Activated naive CD8-positive, alpha-beta T cell treated with anti-CD3 and anti-CD28 coated beads, Interleukin-2, amount 10 ng/mL, durations not matched to agents 7 days and 5 days (primary cell): Measurements from ENCODE around the gene RBCK1. TPM values are rescaled to one million over a fixed set of nuclear protein-coding genes. Genes with fewer than 3 reads are reported as not detected.
A peak's percentile ranks its signal among the peaks of the same experiment; 100 is the strongest.
"Not testable (repeated sequence)": the region's sequence is repeated elsewhere in the genome, so short reads cannot be mapped to it uniquely, and the experiment has no call there.

Experiments
- ATAC-seq: fragments of 150-1000 bp; cut with Tn5 transposase; one replicate; pipeline ENCODE4 v1.10.0; 2021; ENCODE audit warnings: low read depth, moderate library complexity
- POLR2A ChIA-PET: fragments of 350-600 bp; sonication (Branson Sonifier 250); formaldehyde crosslinking; loops from one replicate; lab custom pipeline; 2021; ENCODE audit warnings: antibody characterized with exemption; lab: Charles Lee
- DNase-seq: peaks from one replicate; pipeline ENCODE4 v3.0.0; 2021
- H3K27ac Mint-ChIP-seq: one replicate; pipeline ENCODE4 v1.8.0; 2022; ENCODE audit warnings: mild to moderate bottlenecking, mixed read lengths
- H3K27me3 Mint-ChIP-seq: one replicate; pipeline ENCODE4 v1.8.0; 2022; ENCODE audit warnings: mild to moderate bottlenecking, moderate library complexity, mixed read lengths
- H3K36me3 Mint-ChIP-seq: one replicate; pipeline ENCODE4 v1.8.0; 2021; ENCODE audit warnings: mild to moderate bottlenecking, mixed read lengths
- H3K4me1 Mint-ChIP-seq: one replicate; pipeline ENCODE4 v1.8.0; 2021; ENCODE audit warnings: mixed read lengths
- H3K4me3 Mint-ChIP-seq: one replicate; pipeline ENCODE4 v1.8.0; 2022; ENCODE audit warnings: mild to moderate bottlenecking, moderate library complexity, mixed read lengths
- H3K9me3 Mint-ChIP-seq: one replicate; pipeline ENCODE4 v1.8.0; 2021; ENCODE audit warnings: mixed read lengths
- total RNA-seq, 2 experiments: library from RNA; stranded (reverse); gene quantifications; one replicate each; pipeline ENCODE4 v1.2.3, GENCODE V29; 2021

The RBCK1 gene
- total RNA-seq, 2 experiments from 2014 or later, result 156 to 179 TPM

- Mint-ChIP-seq H3K27ac (peak overlapping the region; percentile 86), H3K4me3 (peak overlapping the region; percentile 85), H3K36me3 (peaks cover 11% of the 10 kb centered on the region), H3K27me3 (no peaks in the 10 kb centered on the region), H3K4me1 (peaks cover 15% of the 10 kb centered on the region), H3K9me3 (no peaks in the 10 kb centered on the region)
- POLR2A ChIA-PET, result interaction anchor here (0.7 to 4.2 kb wide), 12 partner anchors 9 to 976 kb away, joined by 3 to 32 read pairs (median 8); partner anchors contain the start of genes RBCK1, TBC1D20 and ZCCHC3
- DNase-seq (peak; percentile 82), ATAC-seq (peak; percentile 81)
Measured at GRCh38 chr20:381581-382290, 26.4 kb upstream of the RBCK1 start.

DNA sequence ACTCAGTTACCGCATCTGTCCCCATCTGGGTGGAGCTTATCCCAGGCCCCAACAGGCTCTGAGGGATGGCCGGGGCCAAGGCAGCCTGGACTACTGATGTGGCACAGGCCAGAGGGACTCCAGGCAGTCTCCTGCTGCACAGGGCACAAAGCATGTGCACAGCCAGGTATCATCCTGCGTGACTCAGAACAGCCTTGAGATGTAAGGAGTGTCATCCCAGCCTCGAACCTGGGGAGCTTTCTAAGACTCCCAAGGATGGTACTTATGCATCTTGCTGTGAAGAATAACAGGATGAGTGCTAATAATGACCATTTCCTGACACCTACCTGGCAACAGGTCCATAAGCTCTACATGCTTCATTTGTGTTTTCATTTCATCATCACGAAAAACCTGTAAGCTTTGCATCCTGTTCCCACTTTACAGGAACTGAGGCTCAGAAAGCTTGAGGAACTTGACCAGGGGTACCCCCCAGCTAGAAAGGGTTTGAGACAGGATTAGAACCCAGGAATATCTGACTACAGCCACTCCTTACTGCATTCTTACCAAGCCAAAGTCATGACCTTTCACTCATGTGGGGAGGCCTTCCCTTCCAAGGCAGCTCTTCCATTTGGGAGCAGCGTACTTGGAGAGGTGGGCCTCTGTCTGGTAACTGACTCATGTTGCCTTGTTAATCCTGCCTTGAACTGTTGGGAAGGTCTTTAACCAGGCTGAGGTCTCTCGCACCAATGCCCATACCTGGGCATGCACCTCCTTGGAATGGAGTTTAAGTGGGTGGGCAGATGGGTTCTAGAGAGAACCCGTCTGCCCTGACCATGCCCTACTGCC is 25.6 kb upstream of the RBCK1 start:
- peak overlapping the region; percentile 85 for H3K4me3 Mint-ChIP-seq
- H3K27ac Mint-ChIP-seq, result peak overlapping the region; percentile 86
- ATAC-seq, result peak; percentile 11
- H3K27me3 Mint-ChIP-seq, result no peaks in the 10 kb centered on the region
- DNase-seq, result peak; percentile 44
- peaks cover 15% of the 10 kb centered on the region for H3K4me1 Mint-ChIP-seq
- H3K9me3 Mint-ChIP-seq, result no peaks in the 10 kb centered on the region
- POLR2A ChIA-PET, result interaction anchor here (0.7 to 4.2 kb wide), 9 partner anchors 8 to 975 kb away, joined by 3 to 32 read pairs (median 5); partner anchors contain the start of genes RBCK1, TBC1D20 and ZCCHC3
- peaks cover 14% of the 10 kb centered on the region for H3K36me3 Mint-ChIP-seq

GRCh38 chr20:383889-384288 is 24.2 kb upstream of the RBCK1 start:
- H3K9me3 Mint-ChIP-seq, result no peaks in the 10 kb centered on the region
- H3K4me1 Mint-ChIP-seq, result peaks cover 15% of the 10 kb centered on the region
- H3K27me3 Mint-ChIP-seq, result no peaks in the 10 kb centered on the region
- DNase-seq (no peak), ATAC-seq (no peak)
- peaks cover 24% of the 10 kb centered on the region for H3K36me3 Mint-ChIP-seq
- POLR2A ChIA-PET, result interaction anchor here (0.8 kb wide), 1 partner anchor 8 kb away, joined by 3 read pairs; no protein-coding TSS in a partner anchor
- no peak overlapping the region for H3K4me3 Mint-ChIP-seq
- peak overlapping the region; percentile 24 for H3K27ac Mint-ChIP-seq

- ATAC-seq (no peak), DNase-seq (no peak)
- peaks cover 29% of the 10 kb centered on the region for H3K36me3 Mint-ChIP-seq
- H3K9me3 Mint-ChIP-seq, result no peaks in the 10 kb centered on the region
- H3K27ac Mint-ChIP-seq, result no peak overlapping the region
- peaks cover 15% of the 10 kb centered on the region for H3K4me1 Mint-ChIP-seq
- H3K4me3 Mint-ChIP-seq, result no peak overlapping the region
- POLR2A ChIA-PET, result no interaction called here
- no peaks in the 10 kb centered on the region for H3K27me3 Mint-ChIP-seq
Measured at GRCh38 chr20:384723-385122, 23.4 kb upstream of the RBCK1 start.

DNA sequence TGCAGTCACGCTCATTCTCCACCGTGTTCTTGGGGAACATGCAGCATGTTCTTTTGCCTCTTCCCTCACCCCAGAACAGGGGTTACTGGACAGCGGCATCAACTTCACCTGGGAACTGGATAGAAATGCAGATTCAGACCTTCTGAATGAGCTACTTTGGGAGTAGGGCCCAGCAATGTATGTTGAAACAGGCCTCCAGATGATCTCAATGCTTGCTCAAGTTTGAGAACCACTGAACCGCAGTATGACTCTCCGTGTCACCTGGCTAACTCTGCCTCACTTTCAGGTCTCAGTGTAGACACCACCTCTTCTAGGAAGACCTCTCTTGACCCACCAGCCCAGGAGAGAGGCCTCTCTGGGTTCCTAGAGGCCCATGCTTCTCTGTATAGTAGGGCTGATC is 22.7 kb upstream of the RBCK1 start:
- no peak overlapping the region for H3K4me3 Mint-ChIP-seq
- no peak for ATAC-seq
- H3K27ac Mint-ChIP-seq, result no peak overlapping the region
- H3K9me3 Mint-ChIP-seq, result no peaks in the 10 kb centered on the region
- peaks cover 15% of the 10 kb centered on the region for H3K4me1 Mint-ChIP-seq
- peaks cover 32% of the 10 kb centered on the region for H3K36me3 Mint-ChIP-seq
- no peaks in the 10 kb centered on the region for H3K27me3 Mint-ChIP-seq
- DNase-seq, result no peak
- POLR2A ChIA-PET, result no interaction called here

DNA sequence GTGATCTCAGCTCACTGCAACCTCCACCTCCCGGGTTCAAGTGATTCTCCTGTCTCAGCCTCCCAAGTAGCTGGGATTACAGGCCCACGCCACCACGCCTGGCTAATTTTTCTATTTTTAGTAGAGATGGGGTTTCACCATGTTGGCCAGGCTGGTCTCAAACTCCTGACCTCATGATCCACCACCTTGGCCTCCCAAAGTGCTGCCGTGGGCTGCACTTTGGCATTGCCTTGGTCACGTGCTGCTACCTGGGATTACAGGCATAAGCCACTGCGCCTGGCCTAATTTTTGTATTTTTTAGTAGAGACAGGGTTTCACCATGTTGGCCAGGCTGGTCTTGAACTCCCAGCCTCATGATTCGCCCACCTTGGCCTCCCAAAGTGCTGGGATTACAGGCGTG is 21.5 kb upstream of the RBCK1 start:
- peaks cover 15% of the 10 kb centered on the region for H3K4me1 Mint-ChIP-seq

DNA sequence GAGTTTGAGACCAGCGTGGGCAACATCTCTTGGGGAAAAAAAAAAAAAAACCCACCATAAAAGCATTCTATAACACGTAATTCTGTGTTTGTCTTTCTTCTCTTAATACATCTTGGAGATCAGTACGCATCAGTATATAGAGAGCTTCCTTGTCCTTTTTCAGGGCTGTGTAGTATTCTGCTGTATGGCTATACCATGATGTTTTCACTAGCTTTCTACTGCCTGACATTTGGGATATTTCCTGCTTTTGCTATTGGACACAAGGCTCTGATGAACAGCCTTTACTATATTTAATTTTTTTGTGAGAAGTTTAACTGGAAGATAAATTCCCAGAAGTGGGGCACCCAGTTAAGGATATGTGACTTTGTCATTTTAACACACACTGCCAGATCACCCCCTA is 20.6 kb upstream of the RBCK1 start:
- POLR2A ChIA-PET, result interaction anchor here (1.1 to 1.3 kb wide), 2 partner anchors 13 to 20 kb away, joined by 3 to 6 read pairs; no protein-coding TSS in a partner anchor
- peaks cover 37% of the 10 kb centered on the region for H3K36me3 Mint-ChIP-seq
- H3K9me3 Mint-ChIP-seq, result no peaks in the 10 kb centered on the region
- no peak for DNase-seq
- ATAC-seq, result no peak
- no peak overlapping the region for H3K4me3 Mint-ChIP-seq
- no peak overlapping the region for H3K27ac Mint-ChIP-seq
- H3K4me1 Mint-ChIP-seq, result peaks cover 12% of the 10 kb centered on the region
- H3K27me3 Mint-ChIP-seq, result no peaks in the 10 kb centered on the region

More for the DNA sequence above, 21.5 kb upstream of the RBCK1 start:
- not testable (repeated sequence) for H3K9me3 Mint-ChIP-seq, DNase-seq, H3K27me3 Mint-ChIP-seq, ATAC-seq, H3K4me3 Mint-ChIP-seq, H3K27ac Mint-ChIP-seq
- peaks cover 36% of the 10 kb centered on the region for H3K36me3 Mint-ChIP-seq
- POLR2A ChIA-PET, result interaction anchor here (1.3 to 1.4 kb wide), 2 partner anchors 14 to 21 kb away, joined by 4 to 6 read pairs; partner anchors contain the start of gene RBCK1

- DNase-seq (no peak), ATAC-seq (no peak)
- POLR2A ChIA-PET, result interaction anchor here (1.1 kb wide), 1 partner anchor 19 kb away, joined by 3 read pairs; no protein-coding TSS in a partner anchor
- no peak overlapping the region for H3K4me3 Mint-ChIP-seq
- H3K36me3 Mint-ChIP-seq, result peaks cover 41% of the 10 kb centered on the region
- H3K4me1 Mint-ChIP-seq, result peaks cover 7% of the 10 kb centered on the region
- no peak overlapping the region for H3K27ac Mint-ChIP-seq
- H3K9me3 Mint-ChIP-seq, result no peaks in the 10 kb centered on the region
- no peaks in the 10 kb centered on the region for H3K27me3 Mint-ChIP-seq
Measured at GRCh38 chr20:388034-388994, 19.8 kb upstream of the RBCK1 start.

DNA sequence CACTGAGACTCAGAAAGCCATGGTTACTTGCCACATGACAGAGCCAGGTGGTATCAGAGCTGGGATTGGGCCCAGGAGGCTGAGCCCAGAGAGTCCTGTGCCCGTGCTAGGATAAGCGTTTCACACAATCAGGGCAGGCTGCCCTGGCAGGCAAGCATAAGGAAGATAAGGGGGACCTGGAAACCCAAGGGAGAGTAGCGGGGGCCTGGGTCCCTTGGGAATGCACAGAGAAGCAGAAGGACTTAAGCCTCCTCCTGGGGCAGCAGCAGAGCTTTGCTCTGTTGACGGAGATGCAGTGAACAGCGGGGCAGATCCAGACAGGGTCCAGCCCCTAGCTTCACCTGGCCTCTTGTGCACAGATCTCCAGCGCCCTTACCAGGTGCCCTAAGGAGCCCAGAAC is 18.9 kb upstream of the RBCK1 start:
- no peak for DNase-seq
- Mint-ChIP-seq H3K36me3 (peaks cover 45% of the 10 kb centered on the region), H3K27me3 (no peaks in the 10 kb centered on the region), H3K9me3 (no peaks in the 10 kb centered on the region), H3K4me3 (no peak overlapping the region), H3K4me1 (no peaks in the 10 kb centered on the region), H3K27ac (peak overlapping the region; percentile 64)
- no peak for ATAC-seq
- POLR2A ChIA-PET, result interaction anchor here (1.0 kb wide), 1 partner anchor 11 kb away, joined by 3 read pairs; no protein-coding TSS in a partner anchor

- POLR2A ChIA-PET, result interaction anchor here (1.4 kb wide), 1 partner anchor 9 kb away, joined by 3 read pairs; no protein-coding TSS in a partner anchor
- no peak overlapping the region for H3K27ac Mint-ChIP-seq
- H3K27me3 Mint-ChIP-seq, result no peaks in the 10 kb centered on the region
- no peak overlapping the region for H3K4me3 Mint-ChIP-seq
- no peaks in the 10 kb centered on the region for H3K9me3 Mint-ChIP-seq
- peaks cover 37% of the 10 kb centered on the region for H3K36me3 Mint-ChIP-seq
- DNase-seq, result no peak
- ATAC-seq, result no peak
- H3K4me1 Mint-ChIP-seq, result no peaks in the 10 kb centered on the region
Measured at GRCh38 chr20:391041-391711, 16.9 kb upstream of the RBCK1 start.

DNA sequence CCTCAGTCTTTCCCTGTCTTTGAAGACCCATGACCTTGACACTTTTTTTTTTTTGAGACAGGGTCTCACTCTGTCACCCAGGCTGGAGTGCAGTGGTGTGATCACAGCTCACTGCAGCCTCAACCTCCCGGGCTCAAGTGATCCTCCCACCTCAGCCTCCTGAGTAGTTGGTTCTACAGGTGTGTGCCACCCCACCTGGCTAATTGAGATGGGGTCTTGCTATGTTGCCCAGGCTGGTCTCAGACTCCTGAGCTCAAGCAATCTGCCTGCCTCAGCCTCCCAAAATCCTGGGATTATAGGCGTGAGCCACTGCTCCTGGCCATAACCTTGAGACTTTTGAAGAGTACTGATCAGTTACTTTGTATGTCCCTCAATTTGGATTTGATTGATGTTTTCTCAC is 14.8 kb upstream of the RBCK1 start:
- H3K27ac Mint-ChIP-seq, H3K4me1 Mint-ChIP-seq: not testable (repeated sequence)

DNA sequence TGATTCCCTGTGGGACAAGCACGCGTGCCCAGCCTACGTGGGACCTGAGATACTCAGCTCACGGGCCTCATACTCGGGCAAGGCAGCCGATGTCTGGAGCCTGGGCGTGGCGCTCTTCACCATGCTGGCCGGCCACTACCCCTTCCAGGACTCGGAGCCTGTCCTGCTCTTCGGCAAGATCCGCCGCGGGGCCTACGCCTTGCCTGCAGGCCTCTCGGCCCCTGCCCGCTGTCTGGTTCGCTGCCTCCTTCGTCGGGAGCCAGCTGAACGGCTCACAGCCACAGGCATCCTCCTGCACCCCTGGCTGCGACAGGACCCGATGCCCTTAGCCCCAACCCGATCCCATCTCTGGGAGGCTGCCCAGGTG is 11.9 kb upstream of the RBCK1 start:
- H3K9me3 Mint-ChIP-seq, result no peaks in the 10 kb centered on the region
- no peaks in the 10 kb centered on the region for H3K27me3 Mint-ChIP-seq
- no peak overlapping the region for H3K27ac Mint-ChIP-seq
- no peak for DNase-seq
- H3K36me3 Mint-ChIP-seq, result peaks cover 24% of the 10 kb centered on the region
- POLR2A ChIA-PET, result no interaction called here
- no peak overlapping the region for H3K4me3 Mint-ChIP-seq
- peaks cover 10% of the 10 kb centered on the region for H3K4me1 Mint-ChIP-seq
- ATAC-seq, result no peak

More for the DNA sequence above, 14.8 kb upstream of the RBCK1 start:
- POLR2A ChIA-PET, result interaction anchor here (0.7 kb wide), 1 partner anchor 45 kb away, joined by 3 read pairs; no protein-coding TSS in a partner anchor
- DNase-seq, H3K27me3 Mint-ChIP-seq, H3K4me3 Mint-ChIP-seq, ATAC-seq, H3K9me3 Mint-ChIP-seq: not testable (repeated sequence)
- H3K36me3 Mint-ChIP-seq, result peaks cover 31% of the 10 kb centered on the region
